Panc1 (cell line): ENCODE measurements around the gene ERN1.
"Not testable (repeated sequence)": the region's sequence is repeated elsewhere in the genome, so short reads cannot be mapped to it uniquely, and the experiment has no call there.

Experiments used
- CTCF ChIP-seq: fragments of 450-650 bp; IDR thresholded peaks from 2 replicates; pipeline ENCODE4 v1.5.1; 2017; ENCODE audit warnings: mild to moderate bottlenecking
- POLR2AphosphoS5 ChIP-seq: IDR thresholded peaks from 2 replicates; pipeline ENCODE4 v1.6.1; 2012; ENCODE audit warnings: mild to moderate bottlenecking, low read depth, low read length, moderate library complexity
- REST ChIP-seq, 2 experiments: IDR thresholded peaks; 2 replicates each; pipeline ENCODE4 v1.6.1; 2011 to 2012; ENCODE audit warnings: low read depth in 2 of 2, control low read depth in 1 of 2, low read length in 1 of 2, mild to moderate bottlenecking in 1 of 2, moderate library complexity in 1 of 2; ENCODE audit not compliant: insufficient read depth in 1 of 2
- SIN3A ChIP-seq: IDR thresholded peaks from 2 replicates; pipeline ENCODE4 v1.6.1; 2012; ENCODE audit warnings: low read depth, mild to moderate bottlenecking, low read length, moderate library complexity, borderline replicate concordance; ENCODE audit not compliant: insufficient read depth

GRCh38 chr17:64019551-64019961, 110.4 kb downstream of the ERN1 start:
- TF ChIP-seq CTCF; POLR2AphosphoS5; SIN3A; REST (IDR thresholded peaks at IDR 0.05; ENCODE audit: insufficient read depth in 1 of 2, low read depth in 2 of 2, low read length in 1 of 2): not testable (repeated sequence)
